ENCODE data around the gene TAGLN3. TPM values are rescaled to one million over a fixed set of nuclear protein-coding genes. Genes with fewer than 3 reads are reported as not detected.

TAGLN3 gene
- total and polyA plus RNA-seq, 8 donors: 0.87 to 5.3 (median 2.2) TPM; not detected in 4

DNA sequence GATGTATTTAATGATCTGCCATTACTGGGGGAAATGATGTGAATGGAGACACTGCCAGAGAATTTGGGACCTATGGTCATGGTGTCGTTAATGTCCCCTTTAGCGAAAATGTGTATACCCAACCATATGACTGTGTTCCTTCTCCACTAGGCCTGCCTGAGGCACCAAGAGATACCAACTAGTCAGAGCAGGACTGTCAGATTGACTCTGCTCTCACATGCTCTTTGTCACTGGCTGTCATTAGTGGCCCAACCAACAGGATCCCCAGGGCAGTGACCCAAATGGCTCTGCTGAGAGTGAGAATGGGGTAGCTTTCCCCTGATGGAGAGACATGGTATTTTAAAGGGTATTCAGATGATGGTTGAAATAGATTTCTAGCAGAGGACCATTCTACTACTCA lies 2.8 kb downstream of the TAGLN3 start:
- no peak overlapping the region for H3K27ac ChIP-seq
- peaks cover 0 to 26% (median 10%) of the 10 kb centered on the region in 3 donors for H3K27me3 ChIP-seq
- peaks cover 7 to 16% (median 15%) of the 10 kb centered on the region in 4 donors for H3K4me1 ChIP-seq
- TF ChIP-seq, protein P1, sequence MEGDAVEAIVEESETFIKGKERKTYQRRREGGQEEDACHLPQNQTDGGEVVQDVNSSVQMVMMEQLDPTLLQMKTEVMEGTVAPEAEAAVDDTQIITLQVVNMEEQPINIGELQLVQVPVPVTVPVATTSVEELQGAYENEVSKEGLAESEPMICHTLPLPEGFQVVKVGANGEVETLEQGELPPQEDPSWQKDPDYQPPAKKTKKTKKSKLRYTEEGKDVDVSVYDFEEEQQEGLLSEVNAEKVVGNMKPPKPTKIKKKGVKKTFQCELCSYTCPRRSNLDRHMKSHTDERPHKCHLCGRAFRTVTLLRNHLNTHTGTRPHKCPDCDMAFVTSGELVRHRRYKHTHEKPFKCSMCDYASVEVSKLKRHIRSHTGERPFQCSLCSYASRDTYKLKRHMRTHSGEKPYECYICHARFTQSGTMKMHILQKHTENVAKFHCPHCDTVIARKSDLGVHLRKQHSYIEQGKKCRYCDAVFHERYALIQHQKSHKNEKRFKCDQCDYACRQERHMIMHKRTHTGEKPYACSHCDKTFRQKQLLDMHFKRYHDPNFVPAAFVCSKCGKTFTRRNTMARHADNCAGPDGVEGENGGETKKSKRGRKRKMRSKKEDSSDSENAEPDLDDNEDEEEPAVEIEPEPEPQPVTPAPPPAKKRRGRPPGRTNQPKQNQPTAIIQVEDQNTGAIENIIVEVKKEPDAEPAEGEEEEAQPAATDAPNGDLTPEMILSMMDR (IDR thresholded peaks at IDR 0.05): no peak
- H3K4me3 ChIP-seq: no peak overlapping the region
- intact Hi-C loops (cut with DNase I; ENCODE audit: low total_unique reads): no loop called here
- H3K9me3 ChIP-seq: no peaks in the 10 kb centered on the region
- DNase-seq: no peak
- 95 to 100% (median 97%) methylated on average over 2 of the region's 2 CpGs for WGBS, 5 donors
- H3K36me3 ChIP-seq: no peaks in the 10 kb centered on the region

DNA sequence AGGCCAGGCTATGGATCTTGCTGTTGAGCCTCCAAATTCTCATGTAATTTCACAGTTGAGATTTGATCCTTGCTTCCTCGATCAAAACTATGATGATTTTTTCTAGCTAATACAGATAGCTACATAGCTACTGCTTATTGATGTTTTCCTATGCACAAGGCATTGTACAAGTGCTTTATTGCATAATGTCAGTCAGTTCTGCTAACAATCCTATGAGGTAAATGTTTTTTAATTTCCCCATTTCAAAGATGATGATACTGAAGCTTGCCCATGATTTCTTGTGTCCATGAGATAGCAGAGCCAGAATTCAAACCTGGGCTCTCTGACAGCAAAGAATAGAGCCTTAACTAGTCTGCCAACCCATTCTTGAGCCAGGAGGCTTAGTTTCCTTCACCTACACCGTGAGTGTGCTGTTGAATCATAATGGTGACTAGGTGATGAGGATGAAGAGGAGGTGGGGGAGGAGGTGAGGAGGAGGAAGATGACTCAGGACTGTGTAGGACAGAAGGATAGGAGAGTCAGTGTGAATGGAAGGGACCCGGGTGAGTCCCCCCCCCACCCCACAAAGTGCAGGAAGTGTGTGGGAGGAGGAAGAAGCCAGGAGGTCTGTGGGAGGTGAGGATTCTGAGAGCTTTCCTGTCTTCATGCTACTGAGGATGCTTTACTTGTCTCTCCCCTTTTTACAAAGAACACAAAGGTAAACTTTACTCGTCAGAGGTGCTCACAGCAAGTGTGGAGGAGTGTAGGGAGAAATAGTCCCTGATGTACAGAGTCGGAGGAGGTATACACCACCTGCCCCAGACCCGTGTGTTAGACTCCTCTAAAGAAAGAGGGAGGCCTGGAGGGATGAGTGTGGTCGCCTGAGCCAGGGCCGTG lies 3.6 kb downstream of the TAGLN3 start:
- Histone ChIP-seq H3K4me3 (no peak overlapping the region), H3K27ac (no peak overlapping the region), H3K9me3 (no peaks in the 10 kb centered on the region), H3K36me3 (no peaks in the 10 kb centered on the region), H3K4me1 (peaks cover 7 to 17% (median 15%) of the 10 kb centered on the region in 4 donors), H3K27me3 (peaks cover 0 to 26% (median 10%) of the 10 kb centered on the region in 3 donors)
- no peak for TF ChIP-seq POLR2A (IDR thresholded peaks at IDR 0.05)
- TF ChIP-seq POLR2AphosphoS5 (IDR thresholded peaks at IDR 0.05): no peak
- TF ChIP-seq, protein P1 (IDR thresholded peaks at IDR 0.05): no peak
- TF ChIP-seq EP300 (IDR thresholded peaks at IDR 0.05): no peak
- no peak for DNase-seq
- 68 to 82% (median 77%) methylated on average over 8 of the region's 8 CpGs for WGBS, 5 donors
- intact Hi-C loops (cut with DNase I; ENCODE audit: low total_unique reads): no loop called here

DNA sequence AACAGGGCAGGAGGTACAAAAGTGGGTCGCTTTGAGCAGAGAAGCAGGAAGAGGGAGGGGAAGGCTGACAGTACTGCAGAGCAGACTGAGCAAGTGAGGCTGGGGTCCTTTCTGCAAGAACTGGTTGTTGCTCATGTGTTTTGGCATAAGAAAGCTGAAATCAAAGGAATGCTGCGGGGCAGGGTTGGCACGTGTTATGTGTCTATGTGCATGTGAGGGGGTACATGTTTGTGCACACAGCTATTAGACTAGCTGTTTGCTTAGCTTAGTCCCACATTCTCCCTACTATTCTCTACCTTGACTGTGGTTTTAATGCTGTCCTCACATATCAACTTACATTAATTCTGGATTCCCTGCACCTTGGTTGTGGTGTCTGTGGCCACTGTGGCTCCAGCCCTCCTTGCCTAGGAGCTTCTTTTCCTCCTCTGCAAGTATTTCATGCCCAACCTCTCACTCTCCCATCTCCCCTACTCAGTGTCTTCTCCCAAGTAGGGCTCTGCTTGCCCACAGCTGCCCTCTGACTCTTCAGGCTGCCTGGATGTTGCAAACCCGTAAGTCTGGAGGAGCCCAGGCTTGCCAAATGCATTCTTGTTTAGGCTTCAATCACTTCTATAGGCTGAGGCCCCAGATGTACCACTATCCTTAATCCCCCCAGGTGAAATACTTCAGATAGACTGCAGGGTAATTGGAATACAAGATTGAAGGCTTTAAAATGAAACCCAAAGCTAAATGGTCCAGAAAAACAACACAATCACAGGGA lies 4.8 kb downstream of the TAGLN3 start:
- Histone ChIP-seq H3K4me1 (peaks cover 12 to 25% (median 16%) of the 10 kb centered on the region in 4 donors), H3K4me3 (no peak overlapping the region), H3K27me3 (peaks cover 0 to 21% (median 7%) of the 10 kb centered on the region in 3 donors), H3K36me3 (no peaks in the 10 kb centered on the region), H3K9me3 (no peaks in the 10 kb centered on the region), H3K27ac (no peak overlapping the region)
- intact Hi-C loops (cut with DNase I; ENCODE audit: low total_unique reads): no loop called here
- peak in 1 of 2 donors; percentile 36 for DNase-seq
- WGBS, 5 donors: 72 to 87% (median 84%) methylated on average over 4 of the region's 4 CpGs
- TF ChIP-seq EP300 (IDR thresholded peaks at IDR 0.05) (no peak), POLR2AphosphoS5 (IDR thresholded peaks at IDR 0.05) (no peak), POLR2A (IDR thresholded peaks at IDR 0.05) (no peak)
- TF ChIP-seq, protein P1 (IDR thresholded peaks at IDR 0.05): no peak

DNA sequence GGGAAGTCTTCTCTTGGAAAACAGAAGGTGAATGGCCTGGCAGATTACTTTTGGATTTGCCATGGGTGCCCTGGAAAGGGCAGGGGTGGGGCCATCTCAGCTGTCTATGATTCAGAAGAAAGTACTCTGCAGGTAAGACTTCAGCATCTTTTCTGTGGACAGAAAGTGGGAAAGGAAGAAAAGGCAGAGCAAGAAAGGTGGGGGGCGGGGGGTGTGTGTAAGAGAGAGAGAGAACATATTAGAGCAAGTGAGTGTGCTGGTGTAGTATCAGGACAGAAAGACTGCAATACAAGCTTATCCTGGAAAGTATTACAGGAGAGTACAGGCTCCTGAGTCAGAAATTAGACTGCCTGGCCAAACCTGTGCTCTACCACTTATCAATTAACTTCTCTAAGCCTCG lies 5.5 kb downstream of the TAGLN3 start:
- intact Hi-C loops (cut with DNase I; ENCODE audit: low total_unique reads): no loop called here
- no peak for TF ChIP-seq POLR2A (IDR thresholded peaks at IDR 0.05)
- no peak for TF ChIP-seq POLR2AphosphoS5 (IDR thresholded peaks at IDR 0.05)
- TF ChIP-seq, protein P1 (IDR thresholded peaks at IDR 0.05): no peak
- TF ChIP-seq EP300 (IDR thresholded peaks at IDR 0.05): no peak
- H3K4me1 ChIP-seq: peaks cover 5 to 18% (median 10%) of the 10 kb centered on the region in 4 donors
- H3K27ac ChIP-seq: no peak overlapping the region
- no peak overlapping the region for H3K4me3 ChIP-seq
- H3K36me3 ChIP-seq: no peaks in the 10 kb centered on the region
- no peaks in the 10 kb centered on the region for H3K9me3 ChIP-seq
- peaks cover 0 to 14% (median 5%) of the 10 kb centered on the region in 3 donors for H3K27me3 ChIP-seq
- WGBS, 5 donors: 62 to 86% (median 67%) methylated on average over 2 of the region's 2 CpGs
- no peak for DNase-seq
